Esophagus squamous epithelium (tissue), 5 donors: ENCODE results near the gene MPP3. TPM values are rescaled to one million over a fixed set of nuclear protein-coding genes. Genes with fewer than 3 reads are reported as not detected.
"Not testable (repeated sequence)": the region's sequence is repeated elsewhere in the genome, so short reads cannot be mapped to it uniquely, and the experiment has no call there.

ENCODE experiments used
- DNase-seq: peaks from one replicate; lab custom pipeline; 2025; lab: John Stamatoyannopoulos, UW
- H3K27ac ChIP-seq, 4 donors: fragments of 200-600 bp; sonication (generic); one replicate each; pipeline ENCODE4 v1.5.1; 2016 to 2019; ENCODE audit warnings: mild to moderate bottlenecking in 1 of 4
- H3K27me3 ChIP-seq, 4 donors: fragments of 200-600 bp; sonication (generic); 1 replicate in 3 of 4; 2 replicates in 1 of 4; pipeline versions ENCODE4 v1.5.1 to v1.6.0; 2017 to 2021; ENCODE audit warnings: antibody characterized with exemption in 1 of 4
- H3K36me3 ChIP-seq, 3 donors: fragments of 200-600 bp; sonication (generic); one replicate each; pipeline ENCODE4 v1.5.1; 2016 to 2019
- H3K4me1 ChIP-seq, 3 donors: fragments of 200-600 bp; sonication (generic); one replicate each; pipeline ENCODE4 v1.5.1; 2017 to 2019
- H3K4me3 ChIP-seq, 4 donors: fragments of 200-600 bp; sonication (generic); 1 replicate in 3 of 4; 2 replicates in 1 of 4; pipeline ENCODE4 v1.5.1; 2016 to 2019; ENCODE audit warnings: mild to moderate bottlenecking in 2 of 4, moderate library complexity in 1 of 4
- H3K9me3 ChIP-seq, 3 donors: fragments of 200-600 bp; sonication (generic); one replicate each; pipeline ENCODE4 v1.5.1; 2016 to 2019
- CTCF ChIP-seq, 6 experiments: fragments of 450-650 bp in 4 of 6; fragments of 200-600 bp in 2 of 6; sonication (generic) in 2 of 6; IDR thresholded peaks; one replicate each; pipeline ENCODE4 v1.5.1; 2016 to 2019; ENCODE audit warnings: antibody characterized with exemption in 6 of 6, mild to moderate bottlenecking in 4 of 6, moderate library complexity in 4 of 6
- POLR2A ChIP-seq, 4 donors: fragments of 450-650 bp; IDR thresholded peaks; one replicate each; pipeline ENCODE4 v1.6.1; 2017; ENCODE audit warnings: antibody characterized with exemption in 4 of 4, mild to moderate bottlenecking in 4 of 4, moderate library complexity in 3 of 4
- WGBS, 2 donors: methylation state at CpG; one replicate each; pipeline ENCODE4 v1.1.5; 2018; 5-methylcytosine and 5-hydroxymethylcytosine counted together
- intact Hi-C: fragments of 100-400 bp; cut with DNase I; formaldehyde crosslinking; loops from one replicate; pipeline ENCODE4 v1.15.0; 2022
- total RNA-seq, 4 donors: library from RNA; depleted of rRNA; stranded (reverse); fragments of >200 nt; gene quantifications; one replicate each; pipeline ENCODE4 v1.1.0, GENCODE V29; 2016
- donor health status: DM: yes; HTN: yes; CAD: no.

MPP3 gene
- total RNA-seq, 4 donors from 2014 or later: 5.9 to 15.8 (median 9.0) TPM

GRCh38 chr17:43805117-43805516, 27.8 kb downstream of the MPP3 start:
- Histone ChIP-seq H3K4me1 (no peaks in the 10 kb centered on the region), H3K4me3 (no peak overlapping the region), H3K27me3 (no peaks in the 10 kb centered on the region), H3K9me3 (no peaks in the 10 kb centered on the region), H3K27ac (no peak overlapping the region), H3K36me3 (peaks cover 0 to 39% (median 7%) of the 10 kb centered on the region in 3 donors)
- TF ChIP-seq POLR2A (IDR thresholded peaks at IDR 0.05): no peak
- no peak for TF ChIP-seq CTCF (IDR thresholded peaks at IDR 0.05)
- intact Hi-C loops: no loop called here
- DNase-seq: no peak

- intact Hi-C loops: no loop called here
- Histone ChIP-seq H3K4me1 (no peaks in the 10 kb centered on the region), H3K27ac (no peak overlapping the region), H3K4me3 (no peak overlapping the region), H3K36me3 (peaks cover 0 to 31% (median 4%) of the 10 kb centered on the region in 3 donors), H3K9me3 (no peaks in the 10 kb centered on the region), H3K27me3 (no peaks in the 10 kb centered on the region)
- TF ChIP-seq CTCF (IDR thresholded peaks at IDR 0.05) (no peak), POLR2A (IDR thresholded peaks at IDR 0.05) (no peak)
- 33 to 85% methylated on average over 1 to 3 of the region's 4 CpGs for WGBS, 2 donors
- DNase-seq: no peak
Observed at GRCh38 chr17:43803758-43804157, 29.2 kb downstream of the MPP3 start.

- H3K27me3 ChIP-seq: peaks cover 0 to 7% (median 0%) of the 10 kb centered on the region in 4 donors
- peaks cover 0 to 12% (median 0%) of the 10 kb centered on the region in 3 donors for H3K36me3 ChIP-seq
- no peaks in the 10 kb centered on the region for H3K9me3 ChIP-seq
- no peak overlapping the region for H3K4me3 ChIP-seq
- peaks cover 0 to 5% (median 0%) of the 10 kb centered on the region in 3 donors for H3K4me1 ChIP-seq
- TF ChIP-seq POLR2A (IDR thresholded peaks at IDR 0.05): no peak
- TF ChIP-seq CTCF (IDR thresholded peaks at IDR 0.05): no peak
- no peak overlapping the region for H3K27ac ChIP-seq
- WGBS, 2 donors: 62 to 78% methylated on average over 2 to 3 of the region's 3 CpGs
- intact Hi-C loops: no loop called here
- DNase-seq: no peak
Observed at GRCh38 chr17:43801844-43802243, 31.1 kb downstream of the MPP3 start.

- no peak overlapping the region for H3K4me3 ChIP-seq
- H3K9me3 ChIP-seq: no peaks in the 10 kb centered on the region
- no peak for TF ChIP-seq POLR2A (IDR thresholded peaks at IDR 0.05)
- TF ChIP-seq CTCF (IDR thresholded peaks at IDR 0.05): no peak
- peaks cover 0 to 7% (median 0%) of the 10 kb centered on the region in 4 donors for H3K27me3 ChIP-seq
- 84 to 85% methylated on average over 3 of the region's 3 CpGs for WGBS, 2 donors
- no peak overlapping the region for H3K27ac ChIP-seq
- peaks cover 0 to 5% (median 0%) of the 10 kb centered on the region in 3 donors for H3K4me1 ChIP-seq
- peaks cover 0 to 8% (median 0%) of the 10 kb centered on the region in 3 donors for H3K36me3 ChIP-seq
- intact Hi-C loops: no loop called here
- no peak for DNase-seq
Observed at GRCh38 chr17:43800736-43801135, 32.2 kb downstream of the MPP3 start.

- Histone ChIP-seq H3K4me1 (peaks cover 0 to 5% (median 0%) of the 10 kb centered on the region in 3 donors), H3K36me3 (peaks cover 0 to 8% (median 0%) of the 10 kb centered on the region in 3 donors), H3K27ac (no peak overlapping the region), H3K9me3 (no peaks in the 10 kb centered on the region), H3K27me3 (peaks cover 0 to 7% (median 0%) of the 10 kb centered on the region in 4 donors), H3K4me3 (no peak overlapping the region)
- intact Hi-C loops: no loop called here
- DNase-seq: no peak
- no peak for TF ChIP-seq CTCF (IDR thresholded peaks at IDR 0.05)
- TF ChIP-seq POLR2A (IDR thresholded peaks at IDR 0.05): no peak
- WGBS, 2 donors: 64 to 73% methylated on average over 2 of the region's 2 CpGs
Observed at GRCh38 chr17:43799047-43799446, 33.9 kb downstream of the MPP3 start.

- DNase-seq, intact Hi-C loops, H3K27ac ChIP-seq, H3K4me1 ChIP-seq, H3K4me3 ChIP-seq, H3K9me3 ChIP-seq, H3K27me3 ChIP-seq, H3K36me3 ChIP-seq: not testable (repeated sequence)
- 61 to 94% methylated on average over 3 to 4 of the region's 9 CpGs for WGBS, 2 donors
Observed at GRCh38 chr17:43798024-43798423, 34.9 kb downstream of the MPP3 start.

- H3K36me3 ChIP-seq, H3K9me3 ChIP-seq, DNase-seq, H3K27ac ChIP-seq, H3K27me3 ChIP-seq, H3K4me3 ChIP-seq, intact Hi-C loops: not testable (repeated sequence)
- 78 to 79% methylated on average over 4 of the region's 4 CpGs for WGBS, 2 donors
- H3K4me1 ChIP-seq: peaks cover 0 to 21% (median 12%) of the 10 kb centered on the region in 3 donors
Observed at GRCh38 chr17:43792668-43793067, 40.3 kb downstream of the MPP3 start.
